Occipital lobe (tissue), 2 donors: ENCODE measurements around the gene RNU4-1. TPM values are rescaled to one million over a fixed set of nuclear protein-coding genes. Genes with fewer than 3 reads are reported as not detected.

Source experiments
- DNase-seq: peaks from one replicate; lab custom pipeline; 2025; lab: John Stamatoyannopoulos, UW
- total RNA-seq: library from RNA; depleted of rRNA; stranded (reverse); fragments of >200 nt; gene quantifications from one replicate; pipeline ENCODE4 v1.2.3, GENCODE V29; 2014

RNU4-1 gene
- total RNA-seq, 1 donor from 2014 or later, result under 0.01 TPM

GRCh38 chr12:120290609-120291305, 2.3 kb downstream of the RNU4-1 start:
- DNase-seq, result no peak

GRCh38 chr12:120287491-120287890, 5.5 kb downstream of the RNU4-1 start:
- no peak for DNase-seq

DNA sequence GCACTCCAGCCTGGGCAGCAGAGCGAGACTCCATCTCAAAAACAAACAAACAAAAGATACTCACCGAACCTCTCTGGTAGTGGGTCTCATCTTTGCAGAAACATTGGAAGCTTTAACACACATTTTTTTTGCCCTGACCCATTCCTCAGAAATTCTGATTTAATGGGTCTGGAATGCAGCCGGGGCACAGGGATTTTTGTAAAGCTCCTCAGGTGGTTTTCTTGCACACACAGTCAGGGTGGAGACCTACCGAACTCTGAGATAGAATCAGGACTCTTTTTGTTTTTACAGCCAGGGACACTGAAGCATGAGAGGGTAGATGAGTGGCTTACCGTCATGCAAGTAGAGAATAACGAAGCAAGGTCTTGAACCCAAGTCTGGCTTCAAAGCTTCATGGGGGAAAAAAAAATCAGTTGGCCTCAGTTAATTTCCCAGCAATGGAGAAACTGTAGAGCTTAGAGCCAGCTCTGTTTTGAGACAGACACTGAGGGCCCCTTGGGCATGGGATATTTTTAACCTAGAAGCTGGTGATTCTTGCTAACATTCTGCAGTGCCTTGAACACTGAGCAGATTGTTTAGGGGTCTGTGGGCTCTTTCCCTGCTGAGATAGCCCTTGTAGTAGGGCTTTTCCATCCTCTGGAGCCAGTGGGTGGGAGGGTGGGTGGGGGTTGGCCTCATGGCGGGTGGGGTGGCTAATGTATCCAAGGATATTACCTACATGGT, 6.1 kb downstream of the RNU4-1 start:
- DNase-seq, result no peak

GRCh38 chr12:120284381-120284780, 8.7 kb downstream of the RNU4-1 start:
- no peak for DNase-seq

- DNase-seq, result no peak
Measured at GRCh38 chr12:120283318-120283717, 9.7 kb downstream of the RNU4-1 start.

DNA sequence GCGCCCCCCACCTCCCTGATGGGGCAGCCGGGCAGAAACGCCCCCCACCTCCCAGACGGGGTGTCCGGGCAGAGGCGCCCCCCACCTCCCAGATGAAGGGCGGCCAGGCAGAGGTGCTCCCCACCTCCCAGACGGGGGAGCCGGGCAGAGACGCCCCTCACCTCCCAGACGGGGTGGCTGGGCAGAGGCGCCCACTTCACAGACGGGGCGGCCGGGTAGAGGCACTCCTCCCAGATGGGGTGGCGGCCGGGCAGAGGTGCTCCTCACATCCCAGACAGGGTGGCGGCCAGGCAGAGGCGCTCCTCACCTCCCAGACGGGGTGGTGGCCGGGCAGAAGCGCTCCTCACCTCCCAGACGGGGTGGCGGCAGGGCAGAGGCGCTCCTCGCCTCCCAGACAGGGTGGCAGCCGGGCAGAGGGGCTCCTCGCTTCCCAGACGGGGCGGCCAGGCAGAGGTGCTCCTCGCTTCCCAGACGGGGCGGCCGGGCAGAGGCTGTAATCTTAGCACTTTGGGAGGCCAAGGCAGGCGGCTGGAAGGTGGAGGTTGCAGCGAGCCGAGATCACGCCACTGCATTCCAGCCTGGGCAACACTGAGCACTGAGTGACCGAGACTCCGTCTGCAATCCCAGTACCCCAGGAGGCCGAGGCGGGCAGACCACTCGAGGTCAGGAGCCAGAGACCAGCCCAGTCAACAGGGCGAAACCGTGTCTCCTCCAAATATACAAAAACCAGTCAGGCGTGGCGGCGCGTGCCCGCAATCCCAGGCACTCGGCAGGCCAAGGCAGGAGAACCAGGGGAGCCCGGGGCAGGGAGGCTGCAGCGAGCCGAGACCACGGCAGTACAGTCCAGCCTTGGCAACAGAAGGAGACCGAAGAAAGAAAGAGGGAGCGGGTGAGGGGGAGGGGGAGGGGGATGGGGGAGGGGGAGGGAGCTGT, 14.6 kb downstream of the RNU4-1 start:
- no peak for DNase-seq

- DNase-seq, result no peak
Measured at GRCh38 chr12:120276734-120277133, 16.3 kb downstream of the RNU4-1 start.

GRCh38 chr12:120267736-120268135, 25.3 kb downstream of the RNU4-1 start:
- DNase-seq, result no peak

- DNase-seq, result no peak
Measured at GRCh38 chr12:120266180-120266870, 26.7 kb downstream of the RNU4-1 start.

- peak; percentile 78 for DNase-seq
Measured at GRCh38 chr12:120265473-120266179, 27.4 kb downstream of the RNU4-1 start, which contains the start of gene PXN. PXN (minus strand) TSS chr12:120265730; CDS start chr12:120265629, 101 bp downstream.

DNA sequence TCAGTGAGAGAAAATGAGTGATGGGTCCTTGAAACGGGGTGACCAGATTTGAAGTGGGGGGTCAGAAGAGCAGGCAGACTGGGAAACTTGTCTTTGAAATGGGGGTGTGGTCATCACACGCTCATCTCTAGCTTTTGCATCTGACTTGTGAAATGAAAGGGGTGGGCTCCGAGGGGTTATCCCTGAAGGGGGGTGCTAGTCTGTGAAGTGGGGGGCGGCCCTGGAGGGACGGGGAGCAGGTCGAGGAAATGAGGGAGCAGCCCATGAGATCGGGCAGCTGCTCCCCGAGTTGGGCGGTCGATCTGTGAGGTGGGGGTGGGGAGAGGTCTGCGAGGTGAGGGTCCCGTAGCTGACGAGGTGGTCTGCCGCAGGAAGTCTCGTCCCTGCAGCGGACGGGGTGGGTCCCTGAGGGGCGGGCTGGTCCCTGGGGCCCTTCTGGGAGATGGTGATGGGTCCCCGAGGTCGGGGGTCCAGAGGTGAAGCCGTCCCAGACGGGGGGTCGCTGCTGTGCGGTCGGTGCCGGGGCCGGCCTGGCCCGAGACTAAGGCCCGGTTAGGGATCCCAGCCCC, 28.0 kb downstream of the RNU4-1 start:
- no peak for DNase-seq

DNA sequence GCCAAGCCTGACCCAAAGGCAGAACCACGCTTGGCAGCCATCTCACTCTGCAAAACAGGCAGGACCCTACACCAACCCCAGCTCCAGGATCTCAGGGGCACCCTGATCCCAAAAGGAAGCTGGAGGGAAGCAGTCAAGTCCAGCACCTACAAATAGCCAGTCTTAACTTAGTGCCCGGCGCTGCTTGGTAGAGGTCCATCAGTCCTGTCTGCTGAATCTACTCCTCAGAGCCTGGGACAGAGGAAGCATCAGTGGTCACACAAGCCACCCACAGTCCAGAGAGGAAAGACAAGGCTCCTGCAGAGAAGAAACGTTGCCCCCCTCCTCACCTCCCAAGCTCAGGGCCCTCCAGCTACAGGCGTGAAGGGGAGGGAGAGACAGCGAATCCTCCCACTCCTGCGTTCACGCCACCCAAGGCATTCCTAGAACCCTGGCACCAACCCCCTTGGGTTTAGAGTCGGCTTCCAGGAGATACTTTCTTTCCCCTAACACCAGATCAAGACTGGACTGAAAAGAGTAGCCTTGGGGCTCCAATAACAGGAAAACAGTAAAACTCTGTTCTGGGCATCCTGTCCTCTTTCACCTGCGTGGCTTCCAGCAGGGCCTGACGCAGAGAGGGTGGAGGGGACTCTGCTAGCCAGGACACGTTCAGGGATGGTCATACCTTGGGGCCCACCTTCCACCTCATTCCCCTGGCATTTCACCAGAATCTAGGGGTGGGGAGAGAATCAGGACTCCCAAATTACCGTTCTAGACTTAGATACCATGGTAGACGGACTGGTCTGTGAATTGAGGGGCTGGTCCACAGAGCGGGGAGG, 28.7 kb downstream of the RNU4-1 start:
- DNase-seq, result no peak

- no peak for DNase-seq
Measured at GRCh38 chr12:120263748-120264085, 29.3 kb downstream of the RNU4-1 start.

DNA sequence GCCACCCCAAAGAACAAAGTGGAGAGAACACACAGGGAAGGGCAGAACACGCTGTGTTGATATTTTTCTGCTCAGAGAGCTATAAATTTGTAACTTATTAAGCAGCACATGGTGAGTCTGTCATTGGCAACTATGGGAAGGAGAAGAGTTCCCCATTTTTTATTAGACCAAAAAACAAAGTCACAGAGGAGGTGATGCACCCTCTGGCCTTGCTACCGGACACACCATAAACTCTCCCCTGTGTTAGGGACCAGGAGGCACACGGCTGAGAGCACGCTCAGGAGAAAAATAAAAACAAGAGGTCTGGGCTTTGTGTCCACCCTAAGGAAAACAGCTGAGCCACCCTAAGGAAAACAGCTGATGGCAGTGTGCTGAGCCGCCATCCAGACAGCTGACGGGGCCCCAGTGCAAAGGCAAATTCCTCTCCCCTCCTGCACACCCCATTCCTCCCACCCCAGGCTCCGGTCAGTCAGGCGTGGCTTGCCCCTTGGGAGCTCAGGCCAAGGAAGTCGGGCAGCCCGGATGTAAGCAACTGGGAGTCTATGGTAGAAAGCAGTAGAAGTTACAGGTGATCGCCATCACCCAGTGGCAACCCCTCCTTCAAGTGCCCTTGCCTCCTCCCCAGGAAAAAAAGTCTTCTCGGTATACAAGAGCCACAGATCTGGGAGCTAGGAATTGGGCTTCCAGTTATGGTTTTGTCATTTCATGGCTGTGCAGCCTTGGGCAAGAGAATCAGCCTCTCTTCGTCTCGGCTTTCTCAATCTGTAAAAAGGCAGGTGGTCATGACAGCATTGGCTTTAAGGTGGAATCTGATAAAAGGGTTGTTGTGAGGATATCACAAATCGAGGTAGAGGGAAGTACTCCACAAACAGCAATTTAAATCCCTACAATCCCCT, 29.9 kb downstream of the RNU4-1 start:
- no peak for DNase-seq

GRCh38 chr12:120261951-120262851, 30.8 kb downstream of the RNU4-1 start:
- no peak for DNase-seq

GRCh38 chr12:120260607-120261006, 32.4 kb downstream of the RNU4-1 start:
- no peak for DNase-seq

- DNase-seq, result no peak
Measured at GRCh38 chr12:120259418-120260202, 33.4 kb downstream of the RNU4-1 start.
